SU-DHL-6 (cell line): ENCODE results near the gene TNS3.

ENCODE experiments used
- H2AFZ ChIP-seq: fragments of 200-600 bp; sonication (generic); 2 replicates; pipeline ENCODE4 v1.6.1; 2014; ENCODE audit warnings: low read depth, mild to moderate bottlenecking, moderate library complexity, mixed read lengths, antibody characterized with exemption, low read length; ENCODE audit not compliant: severe bottlenecking
- H3F3A ChIP-seq: fragments of 200-600 bp; shearing (Covaris generic); 2 replicates; pipeline ENCODE4 v1.6.0; 2016; ENCODE audit warnings: antibody characterized with exemption, mild to moderate bottlenecking; ENCODE audit not compliant: insufficient read depth
- H3K27ac ChIP-seq: fragments of 200-600 bp; sonication (generic); 2 replicates; pipeline ENCODE4 v1.5.1; 2016; ENCODE audit warnings: low read depth, mild to moderate bottlenecking, low read length, moderate library complexity, mixed read lengths
- H3K27me3 ChIP-seq: fragments of 200-600 bp; sonication (generic), shearing (Covaris generic); 2 replicates; pipeline ENCODE4 v1.6.0; 2014; ENCODE audit warnings: mild to moderate bottlenecking, low read length
- H3K36me3 ChIP-seq: fragments of 200-600 bp; sonication (generic); 2 replicates; pipeline ENCODE4 v1.6.1; 2014; ENCODE audit warnings: mild to moderate bottlenecking, low read length, mixed read lengths
- H3K4me2 ChIP-seq: fragments of 300-600, 200-600 bp; shearing (Covaris generic), sonication (generic); 2 replicates; pipeline ENCODE4 v1.6.0; 2014; ENCODE audit warnings: low read length, low read depth, mild to moderate bottlenecking; ENCODE audit not compliant: poor library complexity, severe bottlenecking
- H3K4me3 ChIP-seq: fragments of 200-600 bp; sonication (generic); 2 replicates; pipeline ENCODE4 v1.5.1; 2014; ENCODE audit warnings: antibody characterized with exemption, low read length, mild to moderate bottlenecking, mixed read lengths; ENCODE audit not compliant: insufficient read depth, poor library complexity, severe bottlenecking
- H3K79me2 ChIP-seq: fragments of 200-600 bp; sonication (generic); 2 replicates; pipeline ENCODE4 v1.6.1; 2014; ENCODE audit warnings: mild to moderate bottlenecking, low read length, moderate library complexity; ENCODE audit not compliant: insufficient read depth
- H3K9ac ChIP-seq: fragments of 200-600 bp; sonication (generic); 2 replicates; pipeline ENCODE4 v1.7.0; 2014; ENCODE audit warnings: mild to moderate bottlenecking, low read length
- H3K9me2 ChIP-seq: fragments of 200-600 bp; sonication (generic); replicated peaks from 2 replicates; pipeline ENCODE4 v1.6.1; 2014; ENCODE audit warnings: low read length; ENCODE audit not compliant: insufficient read depth
- H3K9me3 ChIP-seq: fragments of 200-600 bp; sonication (generic); 2 replicates; pipeline ENCODE4 v1.6.1; 2014; ENCODE audit warnings: low read length, mixed read lengths; ENCODE audit not compliant: insufficient read depth
- H4K20me1 ChIP-seq: fragments of 200-600 bp; sonication (generic); 2 replicates; pipeline ENCODE4 v1.6.1; 2014; ENCODE audit warnings: low read depth, mild to moderate bottlenecking, antibody characterized with exemption, low read length, moderate library complexity, mixed read lengths
- CTCF ChIP-seq: fragments of 200-600 bp; sonication (generic); IDR thresholded peaks from one replicate; pipeline ENCODE4 v1.5.1; 2017; ENCODE audit warnings: antibody characterized with exemption, mild to moderate bottlenecking, low read length, moderate library complexity; ENCODE audit not compliant: insufficient read depth, poor library complexity, severe bottlenecking
- EZH2phosphoT487 ChIP-seq: fragments of 200-600 bp; sonication (generic), shearing (Covaris generic); conservative IDR thresholded peaks from 2 replicates; pipeline ENCODE4 v1.6.1; 2018; ENCODE audit warnings: mild to moderate bottlenecking, antibody characterized with exemption, low read length, moderate library complexity, mixed read lengths

TNS3 gene

GRCh38 chr7:47323904-47324303 is 258.0 kb downstream of the TNS3 start:
- H3K4me3 ChIP-seq, result no peak overlapping the region
- H4K20me1 ChIP-seq, result no peaks in the 10 kb centered on the region
- H3F3A ChIP-seq, result no peaks in the 10 kb centered on the region
- H3K27me3 ChIP-seq, result no peaks in the 10 kb centered on the region
- no peaks in the 10 kb centered on the region for H3K36me3 ChIP-seq
- no peak overlapping the region for H3K4me2 ChIP-seq
- no peak overlapping the region for H3K27ac ChIP-seq
- H3K9ac ChIP-seq, result no peak overlapping the region
- TF ChIP-seq EZH2phosphoT487 (no peak), CTCF (no peak)
- H3K79me2 ChIP-seq, result no peaks in the 10 kb centered on the region
- H3K9me2 ChIP-seq, result no peaks in the 10 kb centered on the region
- no peaks in the 10 kb centered on the region for H3K9me3 ChIP-seq
- no peak overlapping the region for H2AFZ ChIP-seq

- H3F3A ChIP-seq, result no peaks in the 10 kb centered on the region
- H3K9ac ChIP-seq, result no peak overlapping the region
- H3K36me3 ChIP-seq, result no peaks in the 10 kb centered on the region
- H4K20me1 ChIP-seq, result no peaks in the 10 kb centered on the region
- no peak overlapping the region for H3K4me2 ChIP-seq
- no peaks in the 10 kb centered on the region for H3K27me3 ChIP-seq
- H3K9me3 ChIP-seq, result no peaks in the 10 kb centered on the region
- no peak overlapping the region for H3K27ac ChIP-seq
- H2AFZ ChIP-seq, result no peak overlapping the region
- no peaks in the 10 kb centered on the region for H3K9me2 ChIP-seq
- no peak overlapping the region for H3K4me3 ChIP-seq
- TF ChIP-seq EZH2phosphoT487 (no peak), CTCF (no peak)
- H3K79me2 ChIP-seq, result no peaks in the 10 kb centered on the region
Measured at GRCh38 chr7:47322731-47323130, 259.2 kb downstream of the TNS3 start.

GRCh38 chr7:47320296-47320695 is 261.6 kb downstream of the TNS3 start:
- Histone ChIP-seq H3K79me2 (no peaks in the 10 kb centered on the region), H2AFZ (no peak overlapping the region), H3F3A (no peaks in the 10 kb centered on the region), H3K4me2 (no peak overlapping the region), H4K20me1 (no peaks in the 10 kb centered on the region), H3K4me3 (no peak overlapping the region), H3K9me3 (no peaks in the 10 kb centered on the region), H3K27me3 (no peaks in the 10 kb centered on the region), H3K27ac (no peak overlapping the region), H3K9me2 (no peaks in the 10 kb centered on the region), H3K36me3 (no peaks in the 10 kb centered on the region), H3K9ac (no peak overlapping the region)
- no peak for TF ChIP-seq CTCF
